Thoracic aorta (tissue), 2 donors: Measurements from ENCODE around the gene TTC13. TPM values are rescaled to one million over a fixed set of nuclear protein-coding genes. Genes with fewer than 3 reads are reported as not detected.

Source experiments
- ATAC-seq: fragments of 150-250 bp; one replicate; pipeline ENCODE4 v1.8.0; 2017; ENCODE audit warnings: low read depth; ENCODE audit not compliant: insufficient number of reproducible peaks, low FRiP score
- DNase-seq: peaks from one replicate; pipeline ENCODE4 v3.0.0-alpha.2; 2020; ENCODE audit warnings: low spot score
- H3K27ac ChIP-seq, 2 donors: fragments of 200-600 bp; sonication (generic); 1 replicate in 1 of 2; 2 replicates in 1 of 2; pipeline ENCODE4 v1.5.1; 2016; ENCODE audit warnings: mild to moderate bottlenecking in 2 of 2, moderate library complexity in 2 of 2
- H3K27me3 ChIP-seq: fragments of 200-600 bp; sonication (generic); replicated peaks from 2 replicates; pipeline ENCODE4 v1.6.0; 2016; ENCODE audit warnings: mild to moderate bottlenecking; ENCODE audit not compliant: insufficient read depth
- H3K36me3 ChIP-seq: fragments of 200-600 bp; sonication (generic); one replicate; pipeline ENCODE4 v1.5.1; 2016
- H3K4me1 ChIP-seq, 2 donors: fragments of 200-600 bp; sonication (generic); 1 replicate in 1 of 2; 2 replicates in 1 of 2; pipeline versions ENCODE4 v1.5.1 to v1.6.0; 2016; ENCODE audit warnings: low read depth in 2 of 2, mild to moderate bottlenecking in 1 of 2; ENCODE audit not compliant: control insufficient read depth in 1 of 2
- H3K4me3 ChIP-seq: fragments of 200-600 bp; sonication (generic); 2 replicates; pipeline ENCODE4 v1.5.1; 2016; ENCODE audit warnings: mild to moderate bottlenecking
- H3K9me3 ChIP-seq: fragments of 200-600 bp; sonication (generic); 2 replicates; pipeline ENCODE4 v1.5.1; 2016
- total RNA-seq, 2 donors: library from RNA; depleted of rRNA; stranded (reverse); fragments of >200 nt; gene quantifications; one replicate each; pipeline versions ENCODE4 v1.1.0 to v1.2.3, GENCODE V29; 2016
- TF ChIP-seq, protein P1 (sequence below): fragments of 200-600 bp; sonication (generic); IDR thresholded peaks from one replicate; pipeline ENCODE4 v1.5.1; 2019; ENCODE audit warnings: antibody characterized with exemption

Gene TTC13
- total RNA-seq, 2 donors from 2014 or later, result 35.0 to 66.1 TPM

DNA sequence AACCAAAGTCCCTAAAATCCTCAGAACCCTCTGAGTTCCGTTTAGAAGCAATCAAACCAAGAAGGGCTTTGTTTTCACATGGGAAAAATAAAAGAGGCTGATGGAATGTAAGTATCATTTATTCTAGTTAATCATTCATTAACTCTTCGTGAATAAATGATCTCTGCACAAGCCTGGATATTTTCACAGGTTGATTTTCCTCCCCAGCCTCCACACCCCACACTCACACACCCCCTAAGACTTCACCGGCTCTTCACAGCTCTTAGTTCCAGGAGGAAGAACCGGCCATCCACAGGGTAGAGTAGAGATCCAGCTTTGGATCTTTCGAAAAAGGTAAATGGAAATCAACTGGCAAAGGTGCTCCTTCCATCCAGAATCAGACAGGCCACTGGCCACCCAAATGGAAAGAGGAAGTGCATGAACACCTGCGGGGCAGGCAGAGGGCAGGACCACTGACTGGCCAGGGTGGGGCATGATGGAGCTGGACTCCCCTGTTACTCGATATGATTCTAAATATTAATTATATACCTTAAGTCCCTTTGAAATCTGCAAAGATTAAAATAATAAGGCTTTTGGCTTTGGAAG, 120.3 kb downstream of the TTC13 start:
- Histone ChIP-seq H3K27ac (peak overlapping the region; percentile 82 to 88), H3K27me3 (no peaks in the 10 kb centered on the region), H3K9me3 (no peaks in the 10 kb centered on the region), H3K4me3 (peak overlapping the region; percentile 12), H3K36me3 (peaks cover 18% of the 10 kb centered on the region), H3K4me1 (peaks cover 72 to 98% of the 10 kb centered on the region in 2 donors)
- TF ChIP-seq, protein P1, sequence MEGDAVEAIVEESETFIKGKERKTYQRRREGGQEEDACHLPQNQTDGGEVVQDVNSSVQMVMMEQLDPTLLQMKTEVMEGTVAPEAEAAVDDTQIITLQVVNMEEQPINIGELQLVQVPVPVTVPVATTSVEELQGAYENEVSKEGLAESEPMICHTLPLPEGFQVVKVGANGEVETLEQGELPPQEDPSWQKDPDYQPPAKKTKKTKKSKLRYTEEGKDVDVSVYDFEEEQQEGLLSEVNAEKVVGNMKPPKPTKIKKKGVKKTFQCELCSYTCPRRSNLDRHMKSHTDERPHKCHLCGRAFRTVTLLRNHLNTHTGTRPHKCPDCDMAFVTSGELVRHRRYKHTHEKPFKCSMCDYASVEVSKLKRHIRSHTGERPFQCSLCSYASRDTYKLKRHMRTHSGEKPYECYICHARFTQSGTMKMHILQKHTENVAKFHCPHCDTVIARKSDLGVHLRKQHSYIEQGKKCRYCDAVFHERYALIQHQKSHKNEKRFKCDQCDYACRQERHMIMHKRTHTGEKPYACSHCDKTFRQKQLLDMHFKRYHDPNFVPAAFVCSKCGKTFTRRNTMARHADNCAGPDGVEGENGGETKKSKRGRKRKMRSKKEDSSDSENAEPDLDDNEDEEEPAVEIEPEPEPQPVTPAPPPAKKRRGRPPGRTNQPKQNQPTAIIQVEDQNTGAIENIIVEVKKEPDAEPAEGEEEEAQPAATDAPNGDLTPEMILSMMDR, result no peak
- no peak for ATAC-seq
- DNase-seq, result no peak

DNA sequence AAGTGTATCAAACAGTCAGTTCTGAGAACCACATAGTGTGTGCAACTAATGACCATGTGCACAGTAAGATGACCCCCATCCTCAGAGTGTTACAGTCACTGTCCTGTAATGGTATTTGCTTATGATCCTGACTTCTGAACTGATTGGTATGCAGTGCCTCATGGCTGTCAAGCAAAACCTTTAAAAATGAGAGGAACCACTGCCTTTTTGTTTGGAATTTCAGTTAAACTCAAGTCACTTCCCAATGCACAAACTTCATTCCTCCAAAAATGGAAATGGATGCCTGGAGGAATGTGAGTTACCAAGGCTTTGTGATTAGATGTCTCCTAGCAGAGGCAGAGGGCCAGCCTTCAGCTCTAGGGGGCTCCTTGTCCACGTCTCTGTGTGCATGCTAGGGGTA, 120.8 kb downstream of the TTC13 start:
- TF ChIP-seq, protein P1, result no peak
- H3K4me3 ChIP-seq, result peak overlapping the region; percentile 8
- no peak for ATAC-seq

DNA sequence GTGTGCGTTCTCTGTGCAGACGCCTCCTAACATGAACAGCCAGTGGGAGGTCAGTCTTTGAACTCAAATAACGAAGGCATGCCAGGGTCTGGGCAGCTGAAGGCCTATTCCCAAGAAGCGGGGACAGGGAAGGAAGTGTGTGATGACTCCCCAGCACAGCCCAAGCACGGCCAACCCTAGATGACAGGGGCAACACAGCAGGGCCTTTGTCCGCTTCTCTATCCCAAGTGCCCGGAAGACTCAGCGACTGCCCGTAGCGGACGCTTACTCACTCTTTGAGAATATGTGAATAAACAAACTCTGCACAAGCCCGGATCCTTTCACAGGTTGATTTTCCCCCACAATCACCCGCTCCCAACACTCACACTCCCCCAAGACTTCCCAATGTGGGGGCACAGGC, 121.6 kb downstream of the TTC13 start:
- Histone ChIP-seq H3K4me1 (peaks cover 64 to 86% of the 10 kb centered on the region in 2 donors), H3K36me3 (peaks cover 25% of the 10 kb centered on the region), H3K27ac (peak overlapping the region; percentile 82 to 88), H3K4me3 (peak overlapping the region; percentile 8), H3K9me3 (no peaks in the 10 kb centered on the region), H3K27me3 (no peaks in the 10 kb centered on the region)
- TF ChIP-seq, protein P1, result no peak
- DNase-seq (peak; percentile 41), ATAC-seq (no peak)

More for the DNA sequence above, 120.8 kb downstream of the TTC13 start:
- H3K27ac ChIP-seq, result peak overlapping the region; percentile 82 to 88
- peaks cover 70 to 93% of the 10 kb centered on the region in 2 donors for H3K4me1 ChIP-seq
- H3K27me3 ChIP-seq, result no peaks in the 10 kb centered on the region
- no peaks in the 10 kb centered on the region for H3K9me3 ChIP-seq
- DNase-seq, result no peak
- H3K36me3 ChIP-seq, result peaks cover 22% of the 10 kb centered on the region

Other genes with a start within 250 kb of the TTC13 start
- gene CAPN9, start 231.5 kb downstream of the TTC13 start, total RNA-seq, result 1 to 10 TPM in 1 of 2 donors, not detected in 1; 1.2 TPM
- gene C1orf198, start 110.3 kb downstream of the TTC13 start, total RNA-seq, result 100 to 1,000 TPM; 166 to 273 TPM
- gene ARV1, start 233 bp upstream of the TTC13 start, total RNA-seq, result 10 to 100 TPM; 12.3 to 20.4 TPM
- gene FAM89A, start 61.4 kb upstream of the TTC13 start, total RNA-seq, result 10 to 100 TPM in 1 of 2 donors, 1 to 10 TPM in 1; 8.4 to 24.5 TPM
- not detected for gene TRIM67, start 183.2 kb upstream of the TTC13 start, total RNA-seq